Neural progenitor cell (in vitro differentiated cells): ENCODE results near the gene DNMT3A.

ENCODE experiments used
- EZH2 ChIP-seq: fragments of 200-600 bp; sonication (generic); IDR thresholded peaks from 2 replicates; pipeline ENCODE4 v1.6.1; 2017; ENCODE audit warnings: antibody characterized with exemption, mild to moderate bottlenecking, moderate library complexity
- EZH2phosphoT487 ChIP-seq: fragments of 200-600 bp; sonication (generic); IDR thresholded peaks from 2 replicates; pipeline ENCODE4 v1.6.1; 2017; ENCODE audit warnings: antibody characterized with exemption
- TF ChIP-seq, protein P1 (sequence below): fragments of 200-600 bp; sonication (generic); IDR thresholded peaks from 2 replicates; pipeline ENCODE4 v1.5.1; 2017; ENCODE audit warnings: antibody characterized with exemption, mild to moderate bottlenecking

DNA sequence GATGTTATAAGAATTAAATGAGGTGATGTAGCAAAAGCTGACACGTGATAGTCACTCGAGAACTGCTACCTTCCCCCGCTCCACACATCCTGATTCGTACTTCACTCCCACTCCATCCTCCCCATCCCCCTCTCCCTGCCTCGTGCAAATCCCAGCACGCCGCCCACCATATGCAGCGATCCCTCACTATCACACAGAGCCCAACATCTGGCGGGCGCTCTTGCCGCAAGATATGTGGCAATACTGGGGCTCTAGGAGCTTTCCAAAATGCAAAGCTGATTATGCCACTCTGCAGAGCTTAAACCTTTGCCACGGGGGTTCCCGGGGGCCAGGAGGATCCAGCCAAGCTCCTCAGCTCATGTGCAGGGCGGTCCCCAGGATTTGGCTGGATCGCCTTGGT, 37.4 kb downstream of the DNMT3A start:
- TF ChIP-seq, protein P1, sequence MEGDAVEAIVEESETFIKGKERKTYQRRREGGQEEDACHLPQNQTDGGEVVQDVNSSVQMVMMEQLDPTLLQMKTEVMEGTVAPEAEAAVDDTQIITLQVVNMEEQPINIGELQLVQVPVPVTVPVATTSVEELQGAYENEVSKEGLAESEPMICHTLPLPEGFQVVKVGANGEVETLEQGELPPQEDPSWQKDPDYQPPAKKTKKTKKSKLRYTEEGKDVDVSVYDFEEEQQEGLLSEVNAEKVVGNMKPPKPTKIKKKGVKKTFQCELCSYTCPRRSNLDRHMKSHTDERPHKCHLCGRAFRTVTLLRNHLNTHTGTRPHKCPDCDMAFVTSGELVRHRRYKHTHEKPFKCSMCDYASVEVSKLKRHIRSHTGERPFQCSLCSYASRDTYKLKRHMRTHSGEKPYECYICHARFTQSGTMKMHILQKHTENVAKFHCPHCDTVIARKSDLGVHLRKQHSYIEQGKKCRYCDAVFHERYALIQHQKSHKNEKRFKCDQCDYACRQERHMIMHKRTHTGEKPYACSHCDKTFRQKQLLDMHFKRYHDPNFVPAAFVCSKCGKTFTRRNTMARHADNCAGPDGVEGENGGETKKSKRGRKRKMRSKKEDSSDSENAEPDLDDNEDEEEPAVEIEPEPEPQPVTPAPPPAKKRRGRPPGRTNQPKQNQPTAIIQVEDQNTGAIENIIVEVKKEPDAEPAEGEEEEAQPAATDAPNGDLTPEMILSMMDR: no peak
- TF ChIP-seq EZH2phosphoT487 (no peak), EZH2 (no peak)
